Ishikawa (cell line): ENCODE results near the gene PEX1.

Experiments
- CEBPB ChIP-seq: IDR thresholded peaks from 2 replicates; pipeline ENCODE4 v1.6.1; 2012
- CREB1 ChIP-seq: IDR thresholded peaks from 2 replicates; pipeline ENCODE4 v1.6.1; 2012; ENCODE audit warnings: low read depth
- EGR1 ChIP-seq: IDR thresholded peaks from 2 replicates; pipeline ENCODE4 v1.6.1; 2012
- EP300 ChIP-seq: IDR thresholded peaks from 2 replicates; pipeline ENCODE4 v1.6.1; 2012; ENCODE audit warnings: borderline replicate concordance
- FOXM1 ChIP-seq: IDR thresholded peaks from 2 replicates; pipeline ENCODE4 v1.6.1; 2012; ENCODE audit warnings: low read depth, borderline replicate concordance
- NFIC ChIP-seq: IDR thresholded peaks from 2 replicates; pipeline ENCODE4 v1.6.1; 2012
- RAD21 ChIP-seq: IDR thresholded peaks from 2 replicates; pipeline ENCODE4 v1.6.1; 2012; ENCODE audit warnings: low read depth
- REST ChIP-seq: IDR thresholded peaks from 2 replicates; pipeline ENCODE4 v1.6.1; 2012; ENCODE audit warnings: low read depth, mild to moderate bottlenecking
- TAF1 ChIP-seq: IDR thresholded peaks from 2 replicates; pipeline ENCODE4 v1.6.1; 2012; ENCODE audit warnings: low read depth, mild to moderate bottlenecking
- TCF12 ChIP-seq: IDR thresholded peaks from 2 replicates; pipeline ENCODE4 v1.6.1; 2012; ENCODE audit warnings: low read depth
- TEAD4 ChIP-seq: IDR thresholded peaks from 2 replicates; pipeline ENCODE4 v1.6.1; 2012
- USF1 ChIP-seq: IDR thresholded peaks from 2 replicates; pipeline ENCODE4 v1.6.1; 2012
- YY1 ChIP-seq: IDR thresholded peaks from 2 replicates; pipeline ENCODE4 v1.6.1; 2012; ENCODE audit warnings: low read depth
- ZBTB7A ChIP-seq: IDR thresholded peaks from 2 replicates; pipeline ENCODE4 v1.6.1; 2012; ENCODE audit warnings: low read depth

PEX1 gene

GRCh38 chr7:92437956-92438491 lies 90.3 kb downstream of the PEX1 start:
- TF ChIP-seq CREB1 (no peak), TEAD4 (no peak), EGR1 (no peak), REST (no peak), EP300 (no peak), TCF12 (no peak), USF1 (no peak), ZBTB7A (no peak), FOXM1 (no peak), NFIC (no peak), TAF1 (no peak), YY1 (no peak), RAD21 (no peak), CEBPB (no peak)
